DMS153 treated with DMSO at 0.1 percent for 48 hours (cell line): Measurements from ENCODE around the gene ACTR8.

Experiments
- DNase-seq: peaks from one replicate; lab custom pipeline; 2025; ENCODE audit not compliant: unreplicated experiment; lab: John Stamatoyannopoulos, UW

ACTR8 gene

GRCh38 chr3:53817809-53818208, 64.1 kb downstream of the ACTR8 start:
- DNase-seq = no peak

GRCh38 chr3:53817211-53817610, 64.7 kb downstream of the ACTR8 start:
- DNase-seq = no peak
